RCC 7860 (cell line): ENCODE measurements around the gene ZC3HAV1.
"Not testable (repeated sequence)": the region's sequence is repeated elsewhere in the genome, so short reads cannot be mapped to it uniquely, and the experiment has no call there.

ENCODE experiments used
- DNase-seq: peaks from one replicate; pipeline ENCODE4 v3.0.0-alpha.2; 2015; ENCODE audit warnings: low spot score
- FAIRE-seq: peaks from 2 replicates; lab custom pipeline; 2012; peaks lifted over from hg19 to GRCh38; lab: Jason Lieb, UNC

Gene ZC3HAV1

DNA sequence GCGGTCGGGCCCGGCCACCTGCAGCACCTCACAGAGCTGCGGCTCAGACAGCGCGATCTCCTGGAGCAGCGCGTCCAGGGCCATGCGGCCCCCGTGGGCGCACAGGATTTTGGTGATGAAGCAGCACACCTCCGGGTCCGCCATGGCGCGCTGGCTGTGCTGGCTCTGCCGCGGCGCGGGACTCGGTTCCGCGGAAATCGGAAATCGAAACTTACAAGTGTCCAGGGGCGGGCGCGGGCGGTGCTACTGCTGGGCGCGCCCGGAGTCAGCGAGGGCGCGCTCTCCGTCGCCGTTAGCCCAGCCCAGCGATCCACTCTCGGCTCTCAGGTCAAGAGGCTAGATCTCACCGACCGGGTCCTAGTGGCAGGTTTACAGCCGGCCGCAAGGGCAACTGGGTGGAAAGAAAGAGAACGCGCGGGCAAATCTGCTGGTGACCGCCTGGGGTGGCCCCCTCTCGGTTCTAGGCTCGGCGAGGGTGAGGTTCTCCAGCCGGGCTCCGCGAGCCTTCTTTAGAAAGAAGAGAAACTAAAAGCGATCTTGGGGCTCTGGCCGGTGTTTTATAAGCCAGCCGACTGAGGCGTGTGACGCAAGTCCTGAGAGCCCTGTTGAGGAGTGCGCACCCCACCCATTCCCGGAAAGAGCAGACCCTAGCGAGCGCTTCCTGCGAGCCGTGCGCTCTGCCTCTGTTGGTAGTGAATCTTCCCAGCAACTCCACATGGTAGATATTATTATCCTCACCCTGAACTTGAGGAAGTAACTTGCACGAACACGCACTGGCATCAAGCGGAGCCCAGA, at the start of gene ZC3HAV1:
ZC3HAV1 (minus strand) TSS at position 533 of the 795 bp plus-strand sequence; CDS start at position 144, 389 bp downstream.
- peak; percentile 14 for FAIRE-seq
- peak; percentile 85 for DNase-seq

DNA sequence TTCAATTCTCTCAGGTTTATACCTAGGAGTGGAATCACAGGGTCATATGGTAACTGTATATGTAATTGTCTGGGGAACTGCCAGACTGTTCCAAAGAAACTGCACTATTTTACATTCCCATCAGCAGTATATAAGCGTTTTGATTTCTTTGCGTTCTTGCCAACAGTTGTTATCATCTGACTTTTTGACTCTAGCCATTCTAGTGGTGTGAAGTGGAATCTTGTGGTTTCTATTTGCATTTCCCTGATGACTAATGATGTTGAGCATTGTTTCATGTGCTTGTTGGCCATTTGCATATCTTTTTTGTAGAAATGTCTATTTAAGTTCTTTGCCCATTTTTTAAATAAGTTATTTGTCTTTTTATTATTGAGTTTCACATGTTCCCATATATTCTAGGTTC, 44.3 kb upstream of the ZC3HAV1 start:
- DNase-seq = peak; percentile 57
- FAIRE-seq = no peak

DNA sequence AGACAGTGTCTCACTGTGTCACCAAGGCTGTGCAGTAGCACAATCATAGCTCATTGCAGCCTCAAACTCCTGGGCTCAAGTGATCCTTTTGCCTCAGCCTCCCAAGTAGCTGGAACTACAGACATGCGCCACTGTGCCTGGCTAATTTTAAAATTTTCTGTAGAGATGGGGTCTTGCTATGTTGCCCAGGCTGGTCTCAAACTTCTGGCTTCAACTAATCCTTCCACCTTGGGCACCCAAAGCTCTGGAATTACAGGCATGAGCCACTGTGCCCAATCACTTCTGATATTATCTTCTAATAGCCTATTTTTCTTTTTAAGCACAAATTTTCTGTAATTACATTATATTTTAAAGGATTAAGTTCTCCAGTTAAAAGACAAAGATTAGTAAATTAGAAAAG, 42.6 kb upstream of the ZC3HAV1 start:
- FAIRE-seq (no peak), DNase-seq (no peak)

DNA sequence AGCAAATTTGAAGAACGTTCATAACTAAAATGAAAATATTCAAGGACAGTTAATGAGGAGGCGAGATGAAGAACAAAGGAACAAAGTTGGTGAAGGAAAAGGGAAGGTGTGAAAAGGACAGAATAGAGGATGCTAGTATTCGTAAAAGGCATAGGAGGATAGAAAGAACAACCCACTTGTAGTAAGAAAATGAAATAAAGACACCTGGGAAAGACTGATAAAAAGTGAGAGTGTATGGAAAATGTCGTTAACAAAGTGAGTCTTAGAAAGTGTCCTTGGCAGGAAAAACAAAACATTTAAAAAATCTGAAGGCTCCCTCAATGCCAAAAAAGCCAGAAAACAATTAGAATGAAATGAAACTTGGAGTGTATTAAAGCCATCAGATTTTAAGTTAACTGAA, 29.6 kb upstream of the ZC3HAV1 start:
- DNase-seq = no peak
- FAIRE-seq = no peak

DNA sequence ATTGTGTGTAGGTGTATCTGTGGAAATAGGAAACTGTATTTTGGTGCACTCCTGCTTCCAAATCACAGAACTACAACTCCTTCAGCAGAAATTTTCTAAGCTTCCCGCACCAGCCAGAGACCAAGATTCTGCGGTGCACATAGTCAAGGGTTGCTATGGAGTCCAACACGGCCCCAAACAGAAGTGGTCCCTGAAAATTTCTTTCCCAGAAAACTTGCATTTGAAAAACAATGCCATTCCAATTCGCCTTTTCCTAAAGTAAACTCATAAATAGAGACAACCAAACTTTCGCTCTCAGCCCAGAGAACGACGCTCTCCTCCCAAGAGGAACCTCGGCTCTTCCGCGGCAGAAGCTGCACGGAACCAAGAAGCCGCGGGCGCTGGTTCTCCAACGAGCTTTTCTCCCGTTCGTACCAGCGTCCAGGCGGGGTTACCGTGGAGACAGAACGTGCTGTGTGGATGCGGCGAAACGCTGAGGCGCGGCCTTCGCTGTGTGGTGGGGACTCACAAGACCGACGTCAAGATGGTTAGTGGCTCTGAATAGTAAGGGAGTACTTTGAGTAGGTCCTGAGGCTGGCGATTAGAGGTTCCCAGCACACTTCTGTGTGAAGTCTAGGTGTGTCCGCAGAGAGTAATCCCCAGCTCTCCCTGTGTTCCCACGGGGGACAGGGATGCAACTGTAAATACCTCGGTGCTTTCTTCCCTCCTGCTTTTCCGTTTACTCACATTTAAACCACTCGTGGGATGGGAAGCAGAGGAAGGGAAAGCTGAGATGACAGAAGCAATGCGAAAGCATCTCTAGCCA, 24.0 kb upstream of the ZC3HAV1 start:
- no peak for FAIRE-seq

DNA sequence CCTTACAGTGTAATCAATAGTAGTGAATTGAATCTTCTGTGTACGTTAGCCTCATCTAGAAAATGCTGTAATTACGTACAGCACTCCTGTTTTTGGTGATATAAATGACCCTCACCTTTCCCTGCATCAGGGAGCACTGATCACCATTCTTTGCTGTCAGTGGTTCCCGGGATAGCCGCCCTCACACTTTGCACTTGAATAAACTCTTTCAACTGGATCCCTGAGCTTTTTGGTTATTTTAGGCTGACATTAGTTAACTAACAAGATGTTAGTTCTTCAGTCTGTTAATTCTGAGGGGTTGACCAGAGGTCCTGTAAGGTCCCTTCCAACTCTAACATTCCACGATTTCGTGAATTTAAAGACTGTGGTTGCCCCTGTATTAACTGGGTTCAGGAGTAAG, 23.4 kb upstream of the ZC3HAV1 start:
- DNase-seq = no peak
- FAIRE-seq = no peak

More for the DNA sequence above, 24.0 kb upstream of the ZC3HAV1 start:
- DNase-seq = peak; percentile 81

DNA sequence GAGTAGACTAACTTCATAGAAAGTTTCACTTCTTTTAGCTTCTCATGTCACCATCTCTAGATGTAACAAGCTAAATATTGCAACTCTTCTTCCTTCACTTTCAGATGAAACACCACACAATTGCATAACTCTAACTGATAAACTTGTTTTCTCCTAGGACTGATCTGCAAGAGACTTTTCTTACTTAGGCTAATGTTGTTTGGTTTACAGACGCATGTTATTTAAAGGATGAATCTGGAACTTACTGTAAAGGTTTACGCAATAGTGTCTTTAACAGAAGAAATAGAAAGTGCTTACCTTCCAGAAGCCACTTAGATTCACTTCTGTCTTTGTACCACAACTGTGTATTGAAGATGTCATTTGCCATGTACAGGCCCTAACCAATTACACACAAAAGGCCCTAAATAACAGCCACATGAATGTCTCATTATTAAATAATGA, 22.1 kb upstream of the ZC3HAV1 start:
- DNase-seq (no peak), FAIRE-seq (no peak)

DNA sequence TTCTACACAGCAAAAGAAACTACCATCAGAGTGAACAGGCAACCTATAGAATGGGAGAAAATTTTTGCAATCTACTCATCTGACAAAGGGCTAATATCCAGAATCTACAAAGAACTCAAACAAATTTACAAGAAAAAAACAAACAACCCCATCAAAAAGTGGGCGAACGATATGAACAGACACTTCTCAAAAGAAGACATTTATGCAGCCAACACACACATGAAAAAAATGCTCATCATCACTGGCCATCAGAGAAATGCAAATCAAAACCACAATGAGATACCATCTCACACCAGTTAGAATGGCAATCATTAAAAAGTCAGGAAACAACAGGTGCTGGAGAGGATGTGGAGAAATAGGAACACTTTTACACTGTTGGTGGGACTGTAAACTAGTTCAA, 20.3 kb upstream of the ZC3HAV1 start:
- not testable (repeated sequence) for DNase-seq, FAIRE-seq

DNA sequence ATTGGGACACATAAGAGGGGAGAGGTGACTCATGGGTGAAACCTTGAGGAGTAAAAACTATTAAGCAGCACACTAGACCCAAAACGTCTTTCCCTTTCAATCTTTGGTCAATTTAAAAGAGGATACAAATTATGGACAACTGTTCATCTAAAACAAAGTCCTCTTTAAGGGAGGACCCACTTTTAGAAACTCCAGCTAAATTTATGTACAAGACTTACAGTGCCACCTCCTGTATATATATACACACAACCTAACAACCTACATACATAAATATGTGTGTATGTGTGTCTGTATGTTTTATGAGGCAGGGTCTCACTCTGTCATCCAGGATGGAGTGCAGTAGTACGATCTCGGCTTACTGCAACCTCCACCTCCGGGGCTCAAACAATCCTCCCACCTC, 18.1 kb upstream of the ZC3HAV1 start:
- no peak for FAIRE-seq
- no peak for DNase-seq

DNA sequence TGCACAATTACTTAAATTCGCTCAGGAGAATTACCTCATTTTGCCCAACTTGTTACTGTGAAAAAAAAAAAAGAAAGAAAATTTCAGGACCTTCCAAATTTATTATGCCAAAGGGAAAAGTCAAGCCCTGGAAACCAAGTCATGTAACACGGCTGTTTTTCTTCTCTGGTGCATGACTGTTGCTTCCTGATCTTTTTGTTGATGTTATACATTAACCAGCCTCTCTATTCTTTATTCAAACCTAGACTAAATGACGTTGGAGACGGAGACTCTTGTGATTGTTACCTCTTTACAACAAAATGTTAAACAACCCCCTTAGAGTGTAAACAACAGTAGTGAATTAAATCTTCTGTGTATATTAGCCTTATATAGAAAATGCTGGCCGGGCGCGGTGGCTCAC, 16.1 kb upstream of the ZC3HAV1 start:
- DNase-seq = no peak
- FAIRE-seq = no peak

DNA sequence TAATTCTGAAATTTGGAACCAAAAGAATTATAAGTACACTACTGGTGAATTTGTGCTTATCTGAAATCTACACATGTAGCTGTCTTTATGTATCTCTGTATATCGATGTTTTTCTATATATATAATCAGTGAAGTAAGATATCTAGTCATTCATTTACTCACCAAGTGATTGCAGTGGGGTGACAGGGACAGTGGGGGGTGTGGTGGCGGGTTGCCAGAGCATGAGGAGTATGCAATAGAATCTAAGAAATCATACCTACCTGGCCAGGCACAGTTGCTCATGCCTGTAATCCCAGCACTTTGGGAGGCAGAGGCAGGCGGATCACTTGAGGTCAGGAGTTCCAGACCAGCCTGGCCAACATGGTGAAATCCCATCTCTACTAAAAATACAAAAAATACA, 15.5 kb upstream of the ZC3HAV1 start:
- not testable (repeated sequence) for DNase-seq, FAIRE-seq

DNA sequence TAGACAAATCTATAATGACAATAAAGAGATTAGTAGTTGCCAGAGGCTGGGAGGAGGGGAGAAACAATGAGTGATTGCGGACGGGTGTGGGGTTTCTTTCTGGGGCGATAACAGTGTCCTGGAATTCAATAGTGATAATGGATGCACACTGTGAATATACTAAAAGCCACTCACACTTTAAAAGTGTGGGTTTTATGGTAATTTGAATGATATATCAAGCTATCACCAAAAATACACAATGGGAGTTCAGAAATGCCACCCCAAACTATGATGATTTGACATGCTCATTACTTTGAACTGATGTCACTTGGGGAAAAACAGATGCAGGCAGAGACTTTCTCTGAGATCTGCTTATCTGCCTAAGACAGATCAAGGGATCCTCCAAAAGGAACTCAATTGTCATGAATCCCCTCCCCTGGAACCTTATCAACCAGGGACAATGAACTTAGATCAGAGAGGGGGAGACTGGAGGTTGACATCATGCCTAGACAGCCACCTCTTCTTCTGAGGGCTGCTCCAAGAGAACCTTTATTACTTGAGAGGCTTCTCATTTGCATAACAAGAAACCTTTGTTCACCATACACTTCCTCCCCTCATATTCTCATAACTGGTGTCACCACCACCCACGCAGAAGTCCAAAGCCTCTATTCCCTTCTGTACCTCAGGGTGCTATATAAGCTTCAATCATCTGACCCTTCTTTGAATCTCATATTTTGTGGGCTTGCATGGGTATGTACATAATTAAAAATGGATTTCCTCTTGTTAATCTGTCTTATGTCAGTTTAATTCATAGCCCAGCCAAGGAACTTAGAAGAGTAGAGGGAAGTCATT, 14.8 kb upstream of the ZC3HAV1 start:
- DNase-seq (no peak), FAIRE-seq (no peak)

DNA sequence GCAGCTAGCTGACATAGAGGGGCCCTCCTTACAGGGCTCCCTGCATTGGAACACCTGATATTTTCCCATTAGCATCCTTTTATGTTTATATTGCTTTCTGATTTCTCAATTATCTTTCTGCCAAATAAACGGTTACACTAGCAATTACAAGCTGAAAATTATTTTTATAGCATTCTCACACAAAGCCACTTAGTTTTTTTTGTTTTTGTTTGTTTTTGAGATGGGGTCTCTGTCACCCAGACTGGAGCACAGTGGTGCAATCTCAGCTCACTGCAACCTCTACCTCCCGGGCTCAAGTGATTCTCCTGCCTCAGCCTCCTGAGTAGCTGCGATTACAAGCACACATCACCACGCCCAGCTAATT, 9.9 kb upstream of the ZC3HAV1 start:
- no peak for DNase-seq
- no peak for FAIRE-seq

DNA sequence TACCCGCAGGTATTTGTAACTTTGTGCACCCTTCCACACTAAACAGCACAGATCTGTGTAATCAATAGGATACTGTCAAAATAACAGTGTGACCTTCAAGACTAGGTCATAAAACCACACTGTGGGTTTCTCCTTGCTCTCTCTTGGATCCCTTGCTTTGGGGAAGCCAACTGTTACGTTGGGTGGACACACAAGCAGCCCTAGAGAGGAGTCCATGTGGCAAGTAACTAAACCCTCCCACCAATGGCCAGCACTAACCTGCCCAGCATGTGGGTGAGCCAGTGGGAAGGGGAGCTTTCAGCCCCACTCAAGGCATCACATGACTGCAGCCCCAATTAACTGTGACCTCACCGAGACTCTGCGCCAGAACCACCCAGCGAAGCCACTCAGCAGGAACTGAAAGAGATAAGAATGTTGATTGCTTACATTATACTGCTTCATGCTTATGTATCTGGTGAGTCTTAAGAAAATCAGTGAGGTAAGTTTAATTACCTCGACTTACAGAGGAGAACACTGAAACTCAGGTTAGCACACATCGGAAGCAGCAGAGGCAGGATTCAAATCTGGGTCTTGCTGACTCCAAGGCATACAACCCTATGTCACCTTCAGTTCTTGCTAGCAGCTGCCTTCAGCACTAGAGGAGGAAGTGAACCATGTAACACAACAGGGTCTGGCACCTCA, 9.4 kb upstream of the ZC3HAV1 start:
- DNase-seq (no peak), FAIRE-seq (no peak)

DNA sequence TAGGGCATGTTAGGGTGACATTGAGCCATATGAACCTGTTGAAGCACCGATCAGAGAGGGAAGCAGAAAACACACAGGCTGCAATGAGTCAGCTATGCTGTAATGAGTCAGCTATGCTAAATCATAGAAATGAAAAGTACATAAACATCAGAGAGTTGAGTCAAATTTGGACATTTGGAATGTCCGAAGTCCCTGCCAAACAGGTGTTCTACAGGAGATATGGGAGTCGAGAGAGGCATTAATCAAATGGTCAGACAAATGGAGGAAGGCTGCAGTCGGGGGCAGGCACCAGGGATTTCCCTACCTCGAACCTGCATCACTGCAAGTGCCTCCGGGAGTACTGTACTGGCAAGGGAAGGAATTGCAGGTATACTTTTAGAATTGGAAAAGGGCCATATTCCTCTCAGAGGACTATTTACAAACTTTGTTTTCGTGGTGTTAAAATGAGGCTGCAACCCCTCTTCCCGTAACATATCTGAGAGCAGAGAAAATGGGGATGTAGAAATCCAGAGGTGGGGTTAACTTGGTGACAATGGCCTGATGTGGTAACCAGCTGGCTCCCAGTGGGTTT, 8.8 kb upstream of the ZC3HAV1 start:
- FAIRE-seq (peak; percentile 63), DNase-seq (peak; percentile 56)

DNA sequence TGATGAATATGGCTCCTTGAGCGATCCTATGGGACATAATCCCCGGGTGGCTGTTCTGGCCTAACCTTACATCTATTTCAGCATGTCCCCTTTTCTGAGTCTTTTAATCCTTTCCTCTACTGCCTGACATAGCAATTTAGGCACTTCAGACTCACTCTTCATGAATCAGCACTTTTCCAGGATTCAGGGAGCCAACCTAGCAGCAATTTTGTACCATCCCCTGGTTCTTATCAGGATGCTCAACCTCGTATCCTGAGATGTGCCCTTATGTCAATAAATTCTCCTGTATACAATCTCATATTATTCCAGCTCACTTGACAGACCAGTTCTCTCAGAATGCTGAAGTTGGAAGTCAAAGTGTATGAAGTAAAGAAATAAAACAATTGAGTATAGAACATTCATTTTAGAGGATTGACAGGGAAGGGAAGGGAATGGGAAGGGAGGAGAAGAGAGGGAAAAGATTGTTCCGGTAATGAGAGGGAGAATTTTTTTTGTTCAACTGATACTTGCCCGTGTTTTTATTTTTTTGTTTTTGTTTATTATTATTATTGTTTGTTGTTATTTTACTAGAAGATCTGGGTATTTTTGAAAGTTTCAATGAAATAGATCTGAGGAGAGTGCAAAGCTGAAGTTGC, 8.2 kb upstream of the ZC3HAV1 start:
- FAIRE-seq (no peak), DNase-seq (no peak)

DNA sequence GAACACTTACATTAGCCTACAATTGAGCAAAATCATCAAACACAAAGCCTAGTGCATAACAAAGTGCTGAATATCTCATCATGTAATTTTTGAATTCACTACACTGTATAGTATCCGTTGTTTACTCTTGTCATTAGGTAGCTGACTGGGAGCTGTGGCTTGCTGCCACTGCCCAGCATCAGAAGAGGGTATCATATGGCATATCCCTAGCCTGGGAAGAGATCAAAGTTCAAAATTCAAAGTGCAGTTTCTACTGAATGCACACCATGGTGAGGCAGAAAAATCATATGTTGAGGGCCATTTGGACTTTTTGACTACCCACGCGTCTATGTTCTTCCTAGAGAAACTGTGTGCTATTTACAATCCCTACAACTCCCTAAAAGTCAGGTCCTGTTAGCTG, 7.5 kb upstream of the ZC3HAV1 start:
- FAIRE-seq (no peak), DNase-seq (no peak)

DNA sequence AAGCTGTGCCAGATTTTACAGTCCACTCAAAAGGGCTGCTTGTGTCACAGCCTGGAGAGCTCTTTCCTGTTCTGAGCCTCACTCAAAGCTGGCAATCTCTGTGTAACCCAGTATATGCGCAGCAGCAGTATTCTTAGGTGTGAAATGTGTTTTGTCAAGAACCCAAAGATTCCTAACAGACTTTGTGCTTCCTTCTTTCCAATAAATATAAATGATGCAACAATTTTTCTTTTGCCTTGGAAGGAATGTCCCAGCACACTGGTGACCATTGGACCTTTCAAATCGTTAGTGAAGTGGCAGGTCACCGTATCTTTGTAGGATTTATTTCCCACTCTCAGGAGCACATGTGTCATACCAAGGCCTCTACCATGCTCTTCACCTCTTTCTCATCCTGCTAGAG, 5.6 kb upstream of the ZC3HAV1 start:
- no peak for FAIRE-seq
- no peak for DNase-seq

DNA sequence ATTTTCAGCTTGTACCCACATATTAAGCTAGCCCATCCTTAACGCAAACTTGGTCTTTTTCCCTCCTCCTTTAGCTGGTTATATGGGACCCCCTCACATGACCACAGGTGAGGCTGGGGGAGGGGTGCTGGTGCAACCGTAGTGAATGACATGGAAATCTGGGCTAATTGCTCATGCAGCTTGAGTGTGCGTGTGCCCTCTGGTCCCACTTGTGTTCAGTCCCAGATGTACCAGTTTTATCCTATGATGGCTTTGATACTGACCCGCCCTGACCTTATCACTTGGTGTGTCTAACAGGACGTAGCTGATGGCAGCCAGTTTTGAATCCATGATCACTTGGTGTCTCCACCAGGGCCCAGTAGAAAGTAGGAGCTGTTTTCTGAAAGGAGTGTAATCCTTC, 5.1 kb upstream of the ZC3HAV1 start:
- DNase-seq = no peak
- FAIRE-seq = no peak

DNA sequence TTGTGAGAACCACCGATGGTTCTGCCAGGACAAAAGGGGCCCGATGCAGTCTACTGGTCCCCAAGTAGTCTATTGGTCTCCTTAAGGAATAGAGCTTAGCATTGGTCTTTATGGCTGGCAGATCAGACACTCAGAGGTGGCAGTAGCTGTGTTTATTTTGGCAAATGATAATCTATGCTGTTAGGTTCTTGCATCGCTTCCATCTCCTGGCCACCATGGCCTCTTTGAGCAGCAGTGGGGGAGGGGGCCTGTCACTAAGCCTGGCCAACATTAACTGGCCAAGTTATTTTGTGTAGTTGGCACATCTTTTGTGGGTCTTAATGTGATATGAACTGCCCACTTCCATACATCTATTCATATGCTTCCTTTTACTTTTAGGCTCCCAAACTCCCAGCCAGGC, 4.5 kb upstream of the ZC3HAV1 start:
- DNase-seq = no peak
- no peak for FAIRE-seq
